ENCODE data around the gene SNX9.

Gene SNX9

DNA sequence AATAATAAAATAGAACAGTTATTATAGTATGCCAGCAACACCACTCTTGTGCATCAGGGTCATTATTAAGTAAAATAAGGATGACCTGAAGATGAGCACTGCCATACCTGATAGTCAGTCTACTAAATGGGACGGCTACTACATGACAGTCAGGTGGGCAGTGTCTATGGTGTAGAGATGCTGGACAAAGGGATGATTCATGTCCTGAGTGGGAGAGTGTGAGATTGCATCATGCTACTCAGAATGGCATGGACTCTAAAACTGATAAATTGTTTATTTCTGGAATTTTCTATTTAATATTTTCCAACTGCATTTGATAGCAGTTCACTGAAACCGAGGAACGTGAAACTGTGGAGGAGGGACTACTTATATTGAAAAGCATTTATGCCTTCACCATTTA is 38.8 kb downstream of the SNX9 start:
- TF ChIP-seq, protein P1, sequence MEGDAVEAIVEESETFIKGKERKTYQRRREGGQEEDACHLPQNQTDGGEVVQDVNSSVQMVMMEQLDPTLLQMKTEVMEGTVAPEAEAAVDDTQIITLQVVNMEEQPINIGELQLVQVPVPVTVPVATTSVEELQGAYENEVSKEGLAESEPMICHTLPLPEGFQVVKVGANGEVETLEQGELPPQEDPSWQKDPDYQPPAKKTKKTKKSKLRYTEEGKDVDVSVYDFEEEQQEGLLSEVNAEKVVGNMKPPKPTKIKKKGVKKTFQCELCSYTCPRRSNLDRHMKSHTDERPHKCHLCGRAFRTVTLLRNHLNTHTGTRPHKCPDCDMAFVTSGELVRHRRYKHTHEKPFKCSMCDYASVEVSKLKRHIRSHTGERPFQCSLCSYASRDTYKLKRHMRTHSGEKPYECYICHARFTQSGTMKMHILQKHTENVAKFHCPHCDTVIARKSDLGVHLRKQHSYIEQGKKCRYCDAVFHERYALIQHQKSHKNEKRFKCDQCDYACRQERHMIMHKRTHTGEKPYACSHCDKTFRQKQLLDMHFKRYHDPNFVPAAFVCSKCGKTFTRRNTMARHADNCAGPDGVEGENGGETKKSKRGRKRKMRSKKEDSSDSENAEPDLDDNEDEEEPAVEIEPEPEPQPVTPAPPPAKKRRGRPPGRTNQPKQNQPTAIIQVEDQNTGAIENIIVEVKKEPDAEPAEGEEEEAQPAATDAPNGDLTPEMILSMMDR (conservative IDR thresholded peaks at IDR 0.05): no peak
- no peak for TF ChIP-seq ZFX (IDR thresholded peaks at IDR 0.05)
- no peak overlapping the region for H3K27ac ChIP-seq

DNA sequence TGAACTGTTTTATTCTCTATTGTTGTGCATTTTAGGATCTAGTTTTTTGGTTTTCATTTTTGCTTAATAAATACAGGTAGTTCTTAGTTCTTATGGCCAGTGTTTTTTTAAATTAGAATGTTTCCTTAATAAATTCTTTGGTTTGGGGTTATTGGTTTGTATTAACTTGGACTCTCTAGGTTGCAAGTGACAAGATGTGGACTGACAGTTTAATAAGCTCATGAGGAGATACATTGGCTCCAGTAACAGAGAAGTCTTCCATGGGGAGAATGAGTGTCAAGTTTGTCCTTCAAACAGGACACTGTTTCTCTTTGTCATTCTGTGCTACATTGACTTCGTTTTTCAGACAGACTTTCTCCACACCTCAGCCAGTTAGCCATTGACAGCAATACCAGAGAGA is 39.7 kb downstream of the SNX9 start:
- TF ChIP-seq, protein P1 (conservative IDR thresholded peaks at IDR 0.05): no peak
- TF ChIP-seq ZFX (IDR thresholded peaks at IDR 0.05): no peak
- H3K27ac ChIP-seq: no peak overlapping the region

DNA sequence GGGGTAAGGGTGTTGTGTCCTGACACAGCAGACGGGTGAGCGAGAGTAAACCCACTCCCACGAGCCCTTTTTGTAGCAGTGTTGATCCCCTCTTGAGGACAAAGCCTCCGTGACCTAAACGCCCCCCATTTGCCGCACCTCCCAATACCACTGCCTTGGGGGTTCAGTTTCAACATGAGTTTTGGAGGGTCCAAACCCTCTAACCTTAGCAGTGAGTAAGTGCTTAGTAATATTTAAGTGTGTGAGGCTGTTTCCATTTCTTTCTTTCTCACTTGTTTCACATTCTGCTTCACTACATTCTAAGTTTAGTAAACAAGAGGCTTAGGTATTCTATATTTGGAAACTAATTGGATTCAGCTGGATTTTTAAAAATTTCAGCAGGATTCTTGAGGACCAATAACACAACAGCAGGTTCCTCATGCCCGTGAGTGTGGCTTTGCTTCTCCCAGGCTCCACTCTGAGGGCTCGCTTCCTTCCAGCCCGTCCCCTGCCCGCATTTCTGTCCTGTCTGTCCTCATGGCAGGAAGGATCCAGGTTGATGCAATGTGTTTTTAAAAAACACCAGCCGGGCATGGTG is 41.2 kb downstream of the SNX9 start:
- TF ChIP-seq, protein P1 (conservative IDR thresholded peaks at IDR 0.05): no peak
- no peak for TF ChIP-seq ZFX (IDR thresholded peaks at IDR 0.05)
- no peak overlapping the region for H3K27ac ChIP-seq

DNA sequence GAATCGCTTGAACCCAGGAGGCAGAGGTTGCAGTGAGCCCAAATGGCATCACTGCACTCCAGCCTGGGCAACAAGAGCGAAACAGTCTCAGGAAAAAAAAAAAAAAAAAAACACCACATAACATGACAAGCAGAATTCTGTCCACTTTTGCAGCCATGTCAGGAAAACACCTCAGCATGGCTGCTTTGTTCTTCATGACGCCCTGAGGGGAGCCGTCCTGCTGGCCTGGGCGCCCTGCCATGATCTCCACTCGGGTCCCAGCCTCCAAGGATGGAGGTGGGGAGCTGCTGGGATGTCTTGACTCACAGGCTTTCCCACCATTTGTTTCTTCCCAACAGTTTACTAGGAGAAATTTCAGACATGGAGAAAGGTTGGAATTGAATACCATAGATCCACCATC is 42.2 kb downstream of the SNX9 start:
- no peak overlapping the region for H3K27ac ChIP-seq
- TF ChIP-seq, protein P1 (conservative IDR thresholded peaks at IDR 0.05): no peak

DNA sequence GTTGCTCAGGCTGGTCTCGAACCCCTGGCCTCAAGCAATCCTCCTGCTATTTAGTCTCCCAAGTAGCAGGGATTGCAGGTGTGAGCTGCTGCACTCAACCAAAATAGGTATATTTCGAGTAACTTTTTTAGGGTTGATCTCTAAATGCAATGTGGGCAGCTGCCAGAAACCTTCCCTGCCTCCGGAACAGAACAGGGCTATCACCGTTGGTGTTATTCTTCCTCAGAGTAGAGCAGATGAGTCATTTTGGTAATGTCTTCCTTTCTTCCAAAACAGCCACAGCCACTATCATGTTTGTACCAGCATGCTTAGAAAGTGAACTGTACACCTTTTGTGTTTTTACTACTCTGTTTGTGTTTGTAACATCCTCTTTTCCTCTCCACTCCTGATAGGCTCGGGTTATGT is 44.1 kb downstream of the SNX9 start:
- no peak for TF ChIP-seq ZFX (IDR thresholded peaks at IDR 0.05)
- TF ChIP-seq, protein P1 (conservative IDR thresholded peaks at IDR 0.05): no peak
- H3K27ac ChIP-seq: no peak overlapping the region

DNA sequence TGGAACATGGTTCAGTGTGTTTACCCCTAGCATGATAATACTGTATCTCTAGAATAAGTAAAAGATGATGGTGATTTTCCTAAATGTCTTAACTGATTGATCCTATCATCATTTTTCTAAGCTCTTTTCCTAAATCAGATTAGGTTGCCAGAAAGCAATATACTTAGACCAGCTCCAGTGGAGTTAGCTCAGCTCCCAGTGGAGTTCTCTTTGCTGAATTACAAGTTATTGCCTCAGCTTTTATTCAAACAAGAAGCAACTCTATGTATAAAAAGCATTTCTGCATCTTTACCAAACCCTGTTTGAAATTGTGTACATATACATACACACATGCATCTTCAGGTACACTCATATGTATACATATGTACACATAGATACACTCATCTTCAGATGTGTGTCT is 44.9 kb downstream of the SNX9 start:
- H3K27ac ChIP-seq: no peak overlapping the region

DNA sequence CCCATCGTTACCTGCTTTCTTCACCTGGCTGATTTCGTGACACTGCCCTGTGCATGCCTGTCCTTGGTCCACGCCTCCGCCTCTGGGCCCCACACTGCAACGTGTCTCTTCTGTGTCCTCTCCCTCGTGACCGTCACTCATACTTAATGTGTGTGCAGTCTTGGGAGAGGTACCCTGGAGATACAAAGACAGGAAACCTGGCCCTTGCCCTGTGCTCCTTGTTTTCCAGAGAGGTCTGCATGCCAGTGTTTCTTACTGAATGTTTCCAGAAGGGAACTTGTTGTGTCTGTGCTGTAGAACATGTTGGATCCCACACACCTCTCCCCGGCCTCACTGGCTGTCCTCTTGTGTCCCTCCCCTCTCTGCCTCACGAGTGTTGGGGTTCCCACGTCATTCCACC is 45.8 kb downstream of the SNX9 start:
- TF ChIP-seq ZFX (IDR thresholded peaks at IDR 0.05): no peak
- TF ChIP-seq, protein P1 (conservative IDR thresholded peaks at IDR 0.05): no peak
- H3K27ac ChIP-seq: no peak overlapping the region

More for the DNA sequence above, 44.9 kb downstream of the SNX9 start:
- TF ChIP-seq, protein P1 (conservative IDR thresholded peaks at IDR 0.05): no peak
- no peak for TF ChIP-seq ZFX (IDR thresholded peaks at IDR 0.05)
